OCI-LY7 (cell line): ENCODE data around the gene ELMO1. TPM values are rescaled to one million over a fixed set of nuclear protein-coding genes. Genes with fewer than 3 reads are reported as not detected.

Source experiments
- BruUV-seq: library from RNA; stranded (reverse); fragments of 400-500 nt; replicated peaks from 2 replicates; lab custom pipeline; 2021; lab: Mats Ljungman, UMichigan
- CTCF ChIA-PET: fragments of 300-600 bp; sonication (Branson Sonifier 250); formaldehyde crosslinking; loops from one replicate; lab custom pipeline; 2022; ENCODE audit warnings: antibody characterized with exemption; ENCODE audit not compliant: unreplicated experiment; lab: Charles Lee
- POLR2A ChIA-PET: fragments of 300-600 bp; sonication (Branson Sonifier 250); formaldehyde crosslinking; loops from one replicate; lab custom pipeline; 2022; ENCODE audit warnings: antibody characterized with exemption; lab: Charles Lee
- DNase-seq: peaks from one replicate; pipeline ENCODE4 v3.0.0-alpha.2; 2015; ENCODE audit warnings: low spot score
- H2AFZ ChIP-seq: fragments of 200-600 bp; sonication (generic), shearing (Covaris generic); 2 replicates; pipeline ENCODE4 v1.6.1; 2014; ENCODE audit warnings: mild to moderate bottlenecking, antibody characterized with exemption, low read length, moderate library complexity
- H3K27ac ChIP-seq: fragments of 200-600 bp; sonication (generic); 2 replicates; pipeline ENCODE4 v1.5.1; 2014; ENCODE audit warnings: mixed run types, low read depth, mild to moderate bottlenecking, moderate library complexity, low read length, inconsistent platforms; ENCODE audit not compliant: poor library complexity, severe bottlenecking
- H3K36me3 ChIP-seq: fragments of 200-600 bp; sonication (generic); 2 replicates; pipeline ENCODE4 v1.6.1; 2014; ENCODE audit warnings: mild to moderate bottlenecking, antibody characterized with exemption, low read length, moderate library complexity, mixed read lengths; ENCODE audit not compliant: insufficient read depth
- H3K4me1 ChIP-seq: fragments of 200-600 bp; sonication (generic); 2 replicates; pipeline ENCODE4 v1.5.1; 2014; ENCODE audit warnings: mild to moderate bottlenecking, low read length; ENCODE audit not compliant: insufficient read depth, poor library complexity, severe bottlenecking
- H3K4me2 ChIP-seq: fragments of 200-600 bp; sonication (generic); 2 replicates; pipeline ENCODE4 v1.6.1; 2014; ENCODE audit warnings: mild to moderate bottlenecking, low read length
- H3K4me3 ChIP-seq: fragments of 200-600 bp; sonication (generic); 2 replicates; pipeline ENCODE4 v1.5.1; 2014; ENCODE audit warnings: mild to moderate bottlenecking, low read depth, low read length; ENCODE audit not compliant: poor library complexity, severe bottlenecking
- H3K79me2 ChIP-seq: fragments of 200-600 bp; sonication (generic); 2 replicates; pipeline ENCODE4 v1.6.1; 2016; ENCODE audit warnings: low read depth, mild to moderate bottlenecking, low read length, moderate library complexity, mixed read lengths; ENCODE audit not compliant: insufficient read depth
- H3K9me2 ChIP-seq: fragments of 200-600 bp; sonication (generic); 2 replicates; pipeline ENCODE4 v1.6.1; 2016; ENCODE audit warnings: mild to moderate bottlenecking, low read length, mixed read lengths; ENCODE audit not compliant: insufficient read depth
- H3K9me3 ChIP-seq: fragments of 200-600 bp; sonication (generic); 2 replicates; pipeline ENCODE4 v1.6.1; 2014; ENCODE audit warnings: mild to moderate bottlenecking, mixed run types, low read length, mixed read lengths
- H4K20me1 ChIP-seq: fragments of 200-600 bp; sonication (generic); 2 replicates; pipeline ENCODE4 v1.6.1; 2014; ENCODE audit warnings: mild to moderate bottlenecking, antibody characterized with exemption, low read length, moderate library complexity, mixed read lengths; ENCODE audit not compliant: insufficient read depth
- CTCF ChIP-seq: fragments of 200-600 bp; sonication (generic); conservative IDR thresholded peaks from 2 replicates; pipeline ENCODE4 v1.5.1; 2014; ENCODE audit warnings: mild to moderate bottlenecking, antibody characterized with exemption, low read length, moderate library complexity, mixed read lengths
- EZH2phosphoT487 ChIP-seq: fragments of 200-600 bp; sonication (generic); IDR thresholded peaks from 2 replicates; pipeline ENCODE4 v1.6.1; 2018; ENCODE audit warnings: low read depth, borderline replicate concordance, mild to moderate bottlenecking, mixed run types, antibody characterized with exemption, low read length, moderate library complexity, mixed read lengths
- intact Hi-C: fragments of 100-400 bp; cut with micrococcal nuclease; formaldehyde crosslinking; loops from one replicate; pipeline ENCODE4 v1.10.0; 2022; ENCODE audit not compliant: unreplicated experiment
- total RNA-seq, 2 experiments: library from RNA; depleted of rRNA in 1 of 2; stranded (reverse); fragments of >200 nt in 1 of 2; shearing (Covaris generic) in 1 of 2; gene quantifications; 2 replicates each; pipeline ENCODE4 v1.2.3, GENCODE V29; 2014 to 2022

The ELMO1 gene
- total RNA-seq, 2 experiments from 2014 or later: 101 to 103 TPM

- Histone ChIP-seq H3K79me2 (no peaks in the 10 kb centered on the region), H4K20me1 (no peaks in the 10 kb centered on the region), H3K9me2 (no peaks in the 10 kb centered on the region), H3K4me2 (no peak overlapping the region), H3K27ac (no peak overlapping the region), H3K36me3 (peaks cover 18% of the 10 kb centered on the region; the same call in 1 of the 2 replicates), H3K9me3 (no peaks in the 10 kb centered on the region), H2AFZ (no peak overlapping the region), H3K4me3 (no peak overlapping the region), H3K4me1 (no peaks in the 10 kb centered on the region)
- DNase-seq: no peak
- intact Hi-C loops: no loop called here
- ChIA-PET POLR2A (interaction anchor here (0.5 kb wide), 1 partner anchor 128 kb away, joined by 3 read pairs; no protein-coding TSS in a partner anchor), CTCF (no interaction called here)
- BruUV-seq: no TSS peak
- TF ChIP-seq CTCF (no peak), EZH2phosphoT487 (no peak)
Measured at GRCh38 chr7:37149051-37149772, 299.5 kb downstream of the ELMO1 start.

- H4K20me1 ChIP-seq: no peaks in the 10 kb centered on the region
- no peaks in the 10 kb centered on the region for H3K79me2 ChIP-seq
- no peak for DNase-seq
- H3K4me2 ChIP-seq: no peak overlapping the region
- H3K9me3 ChIP-seq: peaks cover 13% of the 10 kb centered on the region
- TF ChIP-seq EZH2phosphoT487 (no peak), CTCF (no peak)
- no peak overlapping the region for H2AFZ ChIP-seq
- peaks cover 12% of the 10 kb centered on the region for H3K4me1 ChIP-seq
- H3K27ac ChIP-seq: no peak overlapping the region
- H3K36me3 ChIP-seq: peaks cover 7% of the 10 kb centered on the region; the same call in 1 of the 2 replicates
- POLR2A ChIA-PET: interaction anchor here (0.6 kb wide), 1 partner anchor 148 kb away, joined by 4 read pairs; no protein-coding TSS in a partner anchor
- H3K4me3 ChIP-seq: no peak overlapping the region
- no TSS peak for BruUV-seq
- CTCF ChIA-PET: no interaction called here
- intact Hi-C loops: no loop called here
- no peaks in the 10 kb centered on the region for H3K9me2 ChIP-seq
Measured at GRCh38 chr7:37145682-37146081, 303.0 kb downstream of the ELMO1 start.

DNA sequence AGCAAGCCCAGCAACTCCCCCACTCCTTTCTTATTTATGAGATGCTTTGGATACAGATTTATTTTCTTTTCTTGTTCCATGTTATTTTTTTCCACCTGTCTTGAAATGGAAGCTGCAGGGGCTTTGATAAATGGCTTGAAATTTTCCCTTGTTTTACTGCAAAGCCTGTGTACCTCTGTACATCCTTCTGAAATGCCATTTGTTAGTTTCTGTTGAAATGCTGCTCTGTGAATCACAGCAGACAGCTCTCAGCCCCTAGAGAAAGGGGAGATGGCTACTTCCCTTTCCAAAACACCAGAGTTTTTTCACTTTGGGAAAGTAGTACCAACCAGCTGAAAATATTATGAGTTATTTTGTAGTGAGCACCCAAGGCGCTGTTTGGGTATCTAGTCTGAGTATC lies 304.2 kb downstream of the ELMO1 start:
- Histone ChIP-seq H3K4me1 (peaks cover 12% of the 10 kb centered on the region), H3K79me2 (no peaks in the 10 kb centered on the region), H3K36me3 (peaks cover 9% of the 10 kb centered on the region; the same call in 1 of the 2 replicates), H3K9me2 (no peaks in the 10 kb centered on the region), H4K20me1 (no peaks in the 10 kb centered on the region), H2AFZ (no peak overlapping the region), H3K4me2 (no peak overlapping the region), H3K4me3 (no peak overlapping the region), H3K9me3 (peaks cover 22% of the 10 kb centered on the region), H3K27ac (no peak overlapping the region)
- BruUV-seq: no TSS peak
- POLR2A ChIA-PET: interaction anchor here (0.6 to 0.7 kb wide), 2 partner anchors 29 to 972 kb away, joined by 3 read pairs; no protein-coding TSS in a partner anchor
- intact Hi-C loops: no loop called here
- CTCF ChIA-PET: no interaction called here
- no peak for DNase-seq
- no peak for TF ChIP-seq CTCF
- no peak for TF ChIP-seq EZH2phosphoT487
